C1 segment of cervical spinal cord (tissue), 14 donors: Measurements from ENCODE around the gene AUH.
"Not testable (repeated sequence)": the region's sequence is repeated elsewhere in the genome, so short reads cannot be mapped to it uniquely, and the experiment has no call there.

Source experiments
- DNase-seq, 14 donors: peaks; one replicate each; lab custom pipeline; 2025; lab: John Stamatoyannopoulos, UW

The AUH gene

GRCh38 chr9:91361291-91362050 is at the start of gene AUH:
AUH (minus strand) TSS chr9:91361918; CDS start chr9:91361889, 29 bp downstream.
- peak in 13 of 14 donors; percentile 33 to 90 (median 74) for DNase-seq

- DNase-seq: no peak
Observed at GRCh38 chr9:91411096-91411771, 49.5 kb upstream of the AUH start.

- no peak for DNase-seq
Observed at GRCh38 chr9:91410161-91410560, 48.4 kb upstream of the AUH start.

- no peak for DNase-seq
Observed at GRCh38 chr9:91408475-91408874, 46.8 kb upstream of the AUH start.

GRCh38 chr9:91407580-91408318 is 46.0 kb upstream of the AUH start:
- peak in 1 of 14 donors; percentile 13 for DNase-seq

GRCh38 chr9:91405343-91406077 is 43.8 kb upstream of the AUH start:
- no peak for DNase-seq

- DNase-seq: no peak
Observed at GRCh38 chr9:91403665-91404543, 42.2 kb upstream of the AUH start.

- DNase-seq: no peak
Observed at GRCh38 chr9:91398926-91399325, 37.2 kb upstream of the AUH start.

- DNase-seq: no peak
Observed at GRCh38 chr9:91395553-91396471, 34.1 kb upstream of the AUH start.

GRCh38 chr9:91395106-91395552 is 33.4 kb upstream of the AUH start:
- no peak for DNase-seq

GRCh38 chr9:91393826-91394225 is 32.1 kb upstream of the AUH start:
- no peak for DNase-seq

- DNase-seq: no peak
Observed at GRCh38 chr9:91392435-91392834, 30.7 kb upstream of the AUH start.

- no peak for DNase-seq
Observed at GRCh38 chr9:91391818-91392217, 30.1 kb upstream of the AUH start.

GRCh38 chr9:91391412-91391811 is 29.7 kb upstream of the AUH start:
- no peak for DNase-seq

GRCh38 chr9:91389686-91390085 is 28.0 kb upstream of the AUH start:
- DNase-seq: not testable (repeated sequence)

- DNase-seq: no peak
Observed at GRCh38 chr9:91386765-91387164, 25.0 kb upstream of the AUH start.

- no peak for DNase-seq
Observed at GRCh38 chr9:91384954-91385353, 23.2 kb upstream of the AUH start.

GRCh38 chr9:91383577-91383976 is 21.9 kb upstream of the AUH start:
- DNase-seq: no peak

GRCh38 chr9:91382298-91382697 is 20.6 kb upstream of the AUH start:
- DNase-seq: no peak

- no peak for DNase-seq
Observed at GRCh38 chr9:91379426-91379825, 17.7 kb upstream of the AUH start.
